CD4-positive, alpha-beta T cell (primary cell): ENCODE measurements around the gene ZNF454. TPM values are rescaled to one million over a fixed set of nuclear protein-coding genes. Genes with fewer than 3 reads are reported as not detected.

ENCODE experiments used
- ATAC-seq: fragments of 200-7000 bp; cut with Tn5 transposase; one replicate; pipeline ENCODE4 v1.10.0; 2022; ENCODE audit warnings: mild to moderate bottlenecking; ENCODE audit not compliant: poor library complexity
- CTCF ChIA-PET: fragments of 350-600 bp; sonication (Branson Sonifier 250); formaldehyde crosslinking; loops from one replicate; lab custom pipeline; 2021; ENCODE audit warnings: antibody characterized with exemption, inconsistent platforms; lab: Charles Lee
- POLR2A ChIA-PET: fragments of 350-600 bp; sonication (Branson Sonifier 250); formaldehyde crosslinking; loops from one replicate; lab custom pipeline; 2021; ENCODE audit warnings: antibody characterized with exemption, inconsistent platforms; lab: Charles Lee
- DNase-seq, 14 experiments: peaks; one replicate each; pipeline ENCODE4 v3.0.0-alpha.2; 2013 to 2020; ENCODE audit warnings: mixed read lengths in 2 of 14
- H3K27ac ChIP-seq, 2 donors: one replicate each; pipeline versions ENCODE4 v1.5.1 to v1.7.0; 2013; ENCODE audit warnings: low read length in 2 of 2, low read depth in 1 of 2, mild to moderate bottlenecking in 1 of 2
- H3K27me3 ChIP-seq, 2 experiments: 1 replicate in 1 of 2; 2 replicates in 1 of 2; pipeline versions ENCODE4 v1.6.1 to v1.7.0; 2013; ENCODE audit warnings: low read length in 2 of 2, control low read depth in 1 of 2, mild to moderate bottlenecking in 1 of 2, moderate library complexity in 1 of 2; ENCODE audit not compliant: insufficient read depth in 2 of 2, control insufficient read depth in 1 of 2
- H3K36me3 ChIP-seq: one replicate; pipeline ENCODE4 v1.6.1; 2013; ENCODE audit warnings: low read length, control low read depth; ENCODE audit not compliant: insufficient read depth
- H3K4me1 ChIP-seq: one replicate; pipeline ENCODE4 v1.6.1; 2013; ENCODE audit warnings: low read length, control low read depth; ENCODE audit not compliant: insufficient read depth
- H3K4me3 ChIP-seq: one replicate; pipeline ENCODE4 v1.5.1; 2013; ENCODE audit warnings: mild to moderate bottlenecking, low read length, moderate library complexity
- H3K9me3 ChIP-seq, 2 experiments: 1 replicate in 1 of 2; 2 replicates in 1 of 2; pipeline versions ENCODE4 v1.6.1 to v1.7.0; 2013; ENCODE audit warnings: low read length in 2 of 2, mild to moderate bottlenecking in 2 of 2, control low read depth in 1 of 2, moderate library complexity in 1 of 2; ENCODE audit not compliant: control insufficient read depth in 1 of 2, insufficient read depth in 1 of 2
- H3K27ac Mint-ChIP-seq: one replicate; pipeline ENCODE4 v1.8.0; 2020; ENCODE audit warnings: mixed read lengths
- H3K27me3 Mint-ChIP-seq: one replicate; pipeline ENCODE4 v1.8.0; 2021; ENCODE audit warnings: mixed read lengths
- H3K36me3 Mint-ChIP-seq: one replicate; pipeline ENCODE4 v1.8.0; 2021; ENCODE audit warnings: low read depth, mixed read lengths
- H3K4me1 Mint-ChIP-seq: one replicate; pipeline ENCODE4 v1.8.0; 2021; ENCODE audit warnings: low read depth, mixed read lengths
- H3K4me3 Mint-ChIP-seq: one replicate; pipeline ENCODE4 v1.8.0; 2020; ENCODE audit warnings: mild to moderate bottlenecking, mixed read lengths
- H3K9me3 Mint-ChIP-seq: one replicate; pipeline ENCODE4 v1.8.0; 2020; ENCODE audit warnings: mixed read lengths
- CTCF ChIP-seq: fragments of 200-600 bp; IDR thresholded peaks from one replicate; pipeline ENCODE4 v1.8.0; 2022; ENCODE audit warnings: antibody characterized with exemption, mild to moderate bottlenecking
- intact Hi-C, 2 experiments: fragments of 100-400 bp; cut with DNase I in 1 of 2; cut with micrococcal nuclease in 1 of 2; formaldehyde crosslinking; loops; one replicate each; pipeline versions ENCODE4 v1.15.1 to v1.9.0; 2023 to 2025; cut with DNase I, micrococcal nuclease
- total RNA-seq, 174 experiments: library from RNA in 2 of 174; stranded (reverse) in 2 of 174; gene quantifications; one replicate each; pipeline ENCODE4 v1.2.3 and lab custom pipeline; 2021 to 2026

ZNF454 gene
- total RNA-seq, 2 experiments from 2014 or later = not detected

GRCh38 chr5:178988436-178989220, 47.6 kb downstream of the ZNF454 start:
- Histone ChIP-seq H3K27ac (no peak overlapping the region), H3K9me3 (peaks cover 12 to 90% of the 10 kb centered on the region in 2 experiments), H3K4me1 (no peaks in the 10 kb centered on the region), H3K4me3 (no peak overlapping the region), H3K36me3 (no peaks in the 10 kb centered on the region), H3K27me3 (peaks cover 11 to 12% of the 10 kb centered on the region in 2 experiments)
- CTCF ChIA-PET = no interaction called here
- no peak for ATAC-seq
- POLR2A ChIA-PET = no interaction called here
- no peak for TF ChIP-seq CTCF
- H3K4me3 Mint-ChIP-seq = no peak overlapping the region
- H3K4me1 Mint-ChIP-seq = no peaks in the 10 kb centered on the region
- no peak overlapping the region for H3K27ac Mint-ChIP-seq
- peaks cover 20% of the 10 kb centered on the region for H3K27me3 Mint-ChIP-seq
- DNase-seq = no peak
- peaks cover 3% of the 10 kb centered on the region for H3K9me3 Mint-ChIP-seq
- intact Hi-C loops = no loop called here
- no peaks in the 10 kb centered on the region for H3K36me3 Mint-ChIP-seq

GRCh38 chr5:178989311-178989710, 48.3 kb downstream of the ZNF454 start:
- ChIA-PET POLR2A (no interaction called here), CTCF (no interaction called here)
- no peak for DNase-seq
- Histone ChIP-seq H3K27me3 (peaks cover 14 to 16% of the 10 kb centered on the region in 2 experiments), H3K4me3 (no peak overlapping the region), H3K27ac (no peak overlapping the region), H3K36me3 (no peaks in the 10 kb centered on the region), H3K9me3 (peaks cover 10 to 90% of the 10 kb centered on the region in 2 experiments), H3K4me1 (no peaks in the 10 kb centered on the region)
- peaks cover 3% of the 10 kb centered on the region for H3K9me3 Mint-ChIP-seq
- peaks cover 24% of the 10 kb centered on the region for H3K27me3 Mint-ChIP-seq
- H3K4me1 Mint-ChIP-seq = no peaks in the 10 kb centered on the region
- no peaks in the 10 kb centered on the region for H3K36me3 Mint-ChIP-seq
- H3K4me3 Mint-ChIP-seq = no peak overlapping the region
- intact Hi-C loops = no loop called here
- H3K27ac Mint-ChIP-seq = no peak overlapping the region
- ATAC-seq = no peak
- TF ChIP-seq CTCF = no peak

GRCh38 chr5:178990491-178990890, 49.5 kb downstream of the ZNF454 start:
- H3K27ac ChIP-seq = no peak overlapping the region
- H3K4me3 Mint-ChIP-seq = no peak overlapping the region
- peaks cover 29% of the 10 kb centered on the region for H3K27me3 Mint-ChIP-seq
- ChIA-PET CTCF (no interaction called here), POLR2A (no interaction called here)
- no peaks in the 10 kb centered on the region for H3K4me1 ChIP-seq
- no peak for DNase-seq
- H3K9me3 ChIP-seq = peaks cover 8 to 84% of the 10 kb centered on the region in 2 experiments
- no peak for TF ChIP-seq CTCF
- no peaks in the 10 kb centered on the region for H3K36me3 Mint-ChIP-seq
- no peak overlapping the region for H3K27ac Mint-ChIP-seq
- H3K36me3 ChIP-seq = no peaks in the 10 kb centered on the region
- no peak overlapping the region for H3K4me3 ChIP-seq
- ATAC-seq = no peak
- H3K4me1 Mint-ChIP-seq = no peaks in the 10 kb centered on the region
- intact Hi-C loops = no loop called here
- H3K9me3 Mint-ChIP-seq = peaks cover 3% of the 10 kb centered on the region
- H3K27me3 ChIP-seq = peaks cover 17 to 20% of the 10 kb centered on the region in 2 experiments
